Heart left ventricle (tissue), 16 donors: Measurements from ENCODE around the gene UROC1. TPM values are rescaled to one million over a fixed set of nuclear protein-coding genes. Genes with fewer than 3 reads are reported as not detected.
A peak's percentile ranks its signal among the peaks of the same experiment; 100 is the strongest.

Experiments
- ATAC-seq, 4 donors: fragments of 200-7000 bp; cut with Tn5 transposase; one replicate each; pipeline ENCODE4 v1.9.1; 2020 to 2022; ENCODE audit warnings: moderate library complexity in 4 of 4, mild to moderate bottlenecking in 3 of 4, moderate number of reproducible peaks in 1 of 4
- DNase-seq, 5 donors: peaks; one replicate each; pipeline ENCODE4 v3.0.0-alpha.2; 2020
- H3K27ac ChIP-seq, 12 donors: fragments of 200-600 bp; sonication (generic) in 4 of 12; one replicate each; pipeline versions ENCODE4 v1.5.0 to v1.8.0; 2016 to 2022; ENCODE audit warnings: mild to moderate bottlenecking in 2 of 12
- H3K27me3 ChIP-seq, 9 donors: fragments of 200-600 bp; sonication (generic) in 2 of 9; one replicate each; pipeline versions ENCODE4 v1.5.1 to v1.8.0; 2016 to 2022; ENCODE audit warnings: mild to moderate bottlenecking in 3 of 9
- H3K36me3 ChIP-seq, 9 donors: fragments of 200-600 bp; sonication (generic) in 2 of 9; one replicate each; pipeline versions ENCODE4 v1.5.0 to v1.8.0; 2018 to 2022; ENCODE audit warnings: mild to moderate bottlenecking in 2 of 9
- H3K4me1 ChIP-seq, 12 donors: fragments of 200-600 bp; sonication (generic) in 4 of 12; one replicate each; pipeline versions ENCODE4 v1.5.0 to v1.8.0; 2016 to 2022; ENCODE audit warnings: mild to moderate bottlenecking in 3 of 12
- H3K4me3 ChIP-seq, 12 donors: fragments of 200-600 bp; sonication (generic) in 4 of 12; one replicate each; pipeline versions ENCODE4 v1.5.0 to v1.8.0; 2017 to 2022; ENCODE audit warnings: mild to moderate bottlenecking in 9 of 12, moderate library complexity in 4 of 12
- H3K9me3 ChIP-seq, 12 donors: fragments of 200-600 bp; sonication (generic) in 4 of 12; one replicate each; pipeline versions ENCODE4 v1.5.0 to v1.8.0; 2016 to 2022; ENCODE audit warnings: mild to moderate bottlenecking in 1 of 12
- CTCF ChIP-seq, 12 donors: fragments of 200-600 bp; sonication (generic) in 4 of 12; IDR thresholded peaks; one replicate each; pipeline versions ENCODE4 v1.5.0 to v1.8.0; 2018 to 2022; ENCODE audit warnings: antibody characterized with exemption in 12 of 12, mild to moderate bottlenecking in 5 of 12
- POLR2A ChIP-seq, 2 donors: fragments of 450-650 bp; IDR thresholded peaks; one replicate each; pipeline ENCODE4 v1.6.1; 2017; ENCODE audit warnings: antibody characterized with exemption in 2 of 2, mild to moderate bottlenecking in 2 of 2, moderate library complexity in 2 of 2
- WGBS, 4 donors: extraction: QIAGEN DNeasy Blood & Tissue Kit in 2 of 4; methylation state at CpG; one replicate each; pipeline versions ENCODE4 v1.1.5 to v1.1.7; 2013 to 2018; 5-methylcytosine and 5-hydroxymethylcytosine counted together
- intact Hi-C, 10 donors: fragments of 100-400 bp; cut with DNase I; formaldehyde crosslinking; loops; one replicate each; pipeline versions ENCODE4 v1.11.1 to v1.14.2; 2022
- polyA plus RNA-seq, 2 donors: library from polyadenylated mRNA; stranded (reverse); fragments of 200-250 nt; gene quantifications; one replicate each; pipeline ENCODE4 v1.2.3, GENCODE V29; 2013
- total RNA-seq, 9 donors: library from RNA; depleted of rRNA in 2 of 9; stranded (reverse); fragments of >200 nt in 2 of 9; fragmentation: NEBNext Ultra II Directional in 3 of 9; extraction: Animal tissue kit (Norgen Biotek cat#: 25700) in 3 of 9; gene quantifications; one replicate each; pipeline versions ENCODE4 v1.1.0 to v1.2.4, GENCODE V29; 2016 to 2023
- donor health status: ischemic (EF 13 %, LVEDD 7.1; RV severe dilation, severe dysfunction).
- donor health status: healthy with polysubstance abuse.
- donor health status: DM: no; HTN: yes; CAD: no.
- donor health status: DM: no; HTN: no; CAD: no.
- donor health status: ischemic (EF 25% LVEDD 6.9; RV normal size, moderate dysfunction).
- donor health status: ischemic (EF 25% LVEDD 5.7; RV mildly dilated, moderate dysfunction).
- donor health status: healthy.
- donor health status: DM: yes; HTN: yes; CAD: no.
- donor health status: ischemic (EF 35%, LVEDD 5.7; RV mildly dilated, moderate dysfunction).
- donor health status: nonischemic (EF 11% LVEDD 7.7; RV severe dilation, severe dysfunction).
- donor health status: DM: yes; HTN: yes; CAD: no.
- donor health status: PGD.
- donor health status: ischemic (EF 29% LVEDD 5.4; RV normal size, mild dysfunction).
- donor health status: nonischemic (EF 23%, LVEDD 6.1; RV moderate dilation, normal function).

Gene UROC1
- total and polyA plus RNA-seq, 11 donors: not detected

DNA sequence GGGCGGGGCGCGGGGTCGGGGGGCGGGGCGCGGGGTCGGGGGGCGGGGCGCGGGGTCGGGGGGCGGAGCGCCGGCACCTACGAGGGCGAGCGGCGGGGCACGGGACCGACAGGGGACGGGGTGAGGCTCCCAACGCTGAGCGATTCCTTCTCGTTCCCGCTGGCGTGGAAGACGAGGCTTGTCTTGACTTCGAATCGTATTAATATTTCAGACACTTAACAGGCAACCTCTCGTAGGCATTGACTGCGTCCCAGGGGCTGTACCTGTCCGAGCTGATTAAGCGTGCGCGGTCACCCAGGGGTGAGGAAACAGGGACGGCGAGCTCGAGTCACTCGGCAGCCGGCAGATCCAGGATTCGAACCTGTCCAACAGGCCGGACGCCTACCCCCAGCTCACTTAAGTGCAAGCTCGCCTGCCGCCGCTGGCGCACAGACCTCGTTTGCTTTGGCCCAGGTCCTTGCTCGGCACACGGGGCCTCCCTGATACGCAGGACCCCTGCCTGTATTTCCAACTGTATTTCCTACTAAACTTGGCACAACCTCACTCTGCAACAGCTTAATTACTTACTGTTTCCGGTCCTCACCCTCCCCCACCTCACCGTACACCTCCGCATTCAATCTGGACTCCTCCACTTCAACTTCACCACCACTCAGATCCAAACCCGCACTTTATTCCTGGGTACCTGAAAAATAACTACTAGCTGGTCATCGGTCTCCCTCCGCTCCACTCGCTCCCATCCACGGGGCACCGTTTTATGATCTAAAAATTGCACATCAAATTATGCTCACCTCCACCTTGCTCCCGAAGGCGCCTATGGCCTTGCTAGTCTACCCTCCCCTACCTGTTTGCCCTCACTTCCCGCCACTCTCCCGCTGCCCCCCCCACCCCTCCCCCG is 41.2 kb downstream of the UROC1 start:
- intact Hi-C loops: loop anchor here in 2 of 10 donors (10.0 kb wide), 2 partner anchors 122 to 222 kb away; partner anchors contain the start of gene KLF15 (in 1 of the 2)
- peak overlapping the region; percentile 71 to 91 (median 85) for H3K27ac ChIP-seq
- H3K36me3 ChIP-seq: peaks cover 0 to 9% (median 2%) of the 10 kb centered on the region in 9 donors
- peak overlapping the region; percentile 12 to 88 (median 71) for H3K4me3 ChIP-seq
- DNase-seq (peak in 1 of 5 donors; percentile 79), ATAC-seq (peak; percentile 37 to 64 (median 56))
- peaks cover 0 to 46% (median 39%) of the 10 kb centered on the region in 12 donors for H3K4me1 ChIP-seq
- 13 to 20% (median 16%) methylated on average over 38 to 61 of the region's 66 CpGs for WGBS, 4 donors
- H3K27me3 ChIP-seq: no peaks in the 10 kb centered on the region
- H3K9me3 ChIP-seq: no peaks in the 10 kb centered on the region
- peak in 1 of 2 donors; percentile 40 for TF ChIP-seq POLR2A (IDR thresholded peaks at IDR 0.05)
- no peak for TF ChIP-seq CTCF (IDR thresholded peaks at IDR 0.05)

DNA sequence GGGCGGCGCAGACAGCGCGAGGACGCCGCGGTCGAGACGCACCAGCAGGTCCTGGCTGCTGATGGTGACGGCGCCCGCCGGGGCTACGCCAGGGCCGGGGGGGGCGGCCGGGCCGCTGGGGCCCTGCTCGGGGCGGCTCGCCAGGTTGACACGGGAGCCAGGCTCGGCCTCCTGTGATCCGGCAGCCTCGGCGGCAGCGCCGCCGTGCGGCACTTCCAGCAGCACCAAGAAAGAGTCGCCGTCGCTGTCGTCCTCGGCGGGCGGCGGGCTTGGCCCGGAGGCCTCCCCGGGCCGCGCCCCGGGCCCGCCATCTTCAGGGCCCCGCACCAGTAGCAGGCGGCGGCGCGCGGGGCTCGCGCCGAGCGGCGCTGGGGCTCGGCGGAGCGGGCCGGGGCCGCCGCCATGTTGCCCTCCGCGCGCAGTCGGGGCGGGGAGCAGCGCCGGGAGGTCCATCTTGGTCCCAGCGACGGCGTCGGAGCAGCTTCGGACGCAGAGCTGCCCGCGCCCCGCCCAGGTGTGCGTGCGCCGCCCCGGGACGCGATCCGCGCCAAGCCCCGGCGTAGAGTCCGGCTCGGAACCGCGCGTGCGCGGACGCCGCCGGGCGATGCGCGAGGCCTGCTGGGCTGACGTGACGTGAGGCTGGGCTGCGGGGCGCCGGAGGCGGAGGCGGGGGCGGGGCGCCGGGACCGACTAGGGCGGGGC is 42.0 kb downstream of the UROC1 start, which contains the start of gene ZXDC:
Gene ZXDC, minus strand, starts transcription at position 479 of the 702 bp plus-strand sequence. Its CDS starts 26 bp downstream, at position 453.
- no peaks in the 10 kb centered on the region for H3K27me3 ChIP-seq
- peak; percentile 95 to 98 (median 96) for DNase-seq
- peak within 1 kb of the TSS; percentile 85 to 97 (median 92) for H3K27ac ChIP-seq
- no peaks in the 10 kb centered on the region for H3K9me3 ChIP-seq
- peaks cover 0 to 17% (median 10%) of the 10 kb centered on the region in 9 donors for H3K36me3 ChIP-seq
- WGBS, 4 donors: 0 to 1% (median 0%) methylated on average over 17 to 112 of the region's 112 CpGs
- ATAC-seq: peak; percentile 83 to 89 (median 87)
- TF ChIP-seq CTCF (IDR thresholded peaks at IDR 0.05) (peak in 9 of 12 donors; percentile 18 to 70 (median 51)), POLR2A (IDR thresholded peaks at IDR 0.05) (peak in 1 of 2 donors; percentile 50)
- peak within 1 kb of the TSS; percentile 63 to 90 (median 80) for H3K4me3 ChIP-seq
- intact Hi-C loops: loop anchor here in 2 of 10 donors (10.0 kb wide), 2 partner anchors 121 to 221 kb away; partner anchors contain the start of gene KLF15 (in 1 of the 2)
- H3K4me1 ChIP-seq: peaks cover 0 to 54% (median 42%) of the 10 kb centered on the region in 12 donors

GRCh38 chr3:126474498-126475412 is 42.8 kb downstream of the UROC1 start:
- TF ChIP-seq CTCF (IDR thresholded peaks at IDR 0.05) (no peak), POLR2A (IDR thresholded peaks at IDR 0.05) (no peak)
- peak in 4 of 5 donors; percentile 34 to 66 (median 48) for DNase-seq
- peak overlapping the region; percentile 73 to 97 (median 92) for H3K27ac ChIP-seq
- intact Hi-C loops: loop anchor here in 3 of 10 donors (5.0 to 10.0 kb wide), 4 partner anchors 82 to 220 kb away; partner anchors contain the start of genes CFAP100 (in 1 of the 3) and KLF15 (in 1 of the 3)
- ATAC-seq: peak in 2 of 4 donors; percentile 3 to 4
- peaks cover 0 to 25% (median 19%) of the 10 kb centered on the region in 9 donors for H3K36me3 ChIP-seq
- no peaks in the 10 kb centered on the region for H3K27me3 ChIP-seq
- H3K4me1 ChIP-seq: peaks cover 0 to 58% (median 42%) of the 10 kb centered on the region in 12 donors
- 6 to 18% (median 10%) methylated on average over 24 to 72 of the region's 72 CpGs for WGBS, 4 donors
- H3K4me3 ChIP-seq: peak overlapping the region; percentile 43 to 90 (median 79)
- H3K9me3 ChIP-seq: no peaks in the 10 kb centered on the region
